Common myeloid progenitor, CD34-positive (primary cell): ENCODE results near the gene PTCH1.

Experiments
- CTCF ChIA-PET: fragments of 350-600 bp; sonication (Branson Sonifier 250); formaldehyde crosslinking; loops from one replicate; lab custom pipeline; 2021; ENCODE audit warnings: antibody characterized with exemption; lab: Charles Lee
- POLR2A ChIA-PET: fragments of 350-600 bp; sonication (Branson Sonifier 250); formaldehyde crosslinking; loops from one replicate; lab custom pipeline; 2021; ENCODE audit warnings: antibody characterized with exemption; lab: Charles Lee
- DNase-seq, 3 donors: peaks; one replicate each; pipeline versions ENCODE4 v3.0.0 to v3.0.0-alpha.2; 2013
- H3K27ac ChIP-seq, 2 experiments: 1 replicate in 1 of 2; 2 replicates in 1 of 2; pipeline ENCODE4 v1.7.0; 2013; ENCODE audit warnings: inconsistent platforms in 2 of 2, low read length in 2 of 2, mild to moderate bottlenecking in 2 of 2, low read depth in 1 of 2, moderate library complexity in 1 of 2; ENCODE audit not compliant: severe bottlenecking in 2 of 2, insufficient read depth in 1 of 2, poor library complexity in 1 of 2
- H3K27me3 ChIP-seq, 5 experiments: replicated peaks in 2 of 5; 1 replicate in 3 of 5; 2 replicates in 2 of 5; pipeline versions ENCODE4 v1.6.1 to v1.7.0; 2013; ENCODE audit warnings: low read length in 4 of 5, mild to moderate bottlenecking in 2 of 5, moderate library complexity in 2 of 5, inconsistent platforms in 1 of 5; ENCODE audit not compliant: insufficient read depth in 5 of 5, control insufficient read depth in 4 of 5
- H3K36me3 ChIP-seq, 4 experiments: 1 replicate in 2 of 4; 2 replicates in 2 of 4; pipeline versions ENCODE4 v1.6.1 to v1.7.0; 2013; ENCODE audit warnings: low read length in 3 of 4, control low read depth in 1 of 4, mild to moderate bottlenecking in 1 of 4; ENCODE audit not compliant: control insufficient read depth in 4 of 4, insufficient read depth in 4 of 4
- H3K4me1 ChIP-seq, 4 experiments: 1 replicate in 3 of 4; 2 replicates in 1 of 4; pipeline versions ENCODE4 v1.6.1 to v1.7.1; 2013; ENCODE audit warnings: low read length in 3 of 4, mild to moderate bottlenecking in 3 of 4, control low read depth in 1 of 4, inconsistent platforms in 1 of 4, moderate library complexity in 1 of 4; ENCODE audit not compliant: control insufficient read depth in 4 of 4, insufficient read depth in 4 of 4; ENCODE audit errors: control extremely low read depth in 1 of 4
- H3K4me3 ChIP-seq, 7 experiments: 1 replicate in 4 of 7; 2 replicates in 3 of 7; pipeline versions ENCODE4 v1.5.1 to v1.7.0; 2013; ENCODE audit warnings: mild to moderate bottlenecking in 7 of 7, low read length in 6 of 7, moderate library complexity in 6 of 7, inconsistent platforms in 2 of 7, low read depth in 2 of 7, control low read depth in 1 of 7; ENCODE audit not compliant: insufficient read depth in 4 of 7, control insufficient read depth in 1 of 7; ENCODE audit errors: extremely low read depth in 1 of 7
- H3K9me3 ChIP-seq, 5 experiments: 1 replicate in 4 of 5; 2 replicates in 1 of 5; pipeline versions ENCODE4 v1.6.1 to v1.7.1; 2013; ENCODE audit warnings: low read length in 4 of 5, mild to moderate bottlenecking in 2 of 5, inconsistent platforms in 1 of 5, low read depth in 1 of 5, moderate library complexity in 1 of 5; ENCODE audit not compliant: control insufficient read depth in 4 of 5, insufficient read depth in 2 of 5; ENCODE audit errors: control extremely low read depth in 1 of 5
- WGBS: methylation state at CpG from one replicate; pipeline ENCODE4 v1.1.5; 2013; ENCODE audit not compliant: insufficient coverage; 5-methylcytosine and 5-hydroxymethylcytosine counted together

Gene PTCH1

GRCh38 chr9:95481000-95481399 is 35.8 kb downstream of the PTCH1 start:
- ChIA-PET POLR2A (no interaction called here), CTCF (no interaction called here)
- no CpG with 5 or more reads among the region's 2 CpGs for WGBS
- no peak overlapping the region for H3K27ac ChIP-seq
- no peak overlapping the region for H3K4me3 ChIP-seq
- H3K27me3 ChIP-seq: peaks cover 4 to 65% (median 20%) of the 10 kb centered on the region in 5 experiments
- no peak for DNase-seq
- no peaks in the 10 kb centered on the region for H3K36me3 ChIP-seq
- H3K4me1 ChIP-seq: no peaks in the 10 kb centered on the region
- H3K9me3 ChIP-seq: no peaks in the 10 kb centered on the region

- 96% methylated on average over 10 of the region's 12 CpGs for WGBS
- Histone ChIP-seq H3K36me3 (no peaks in the 10 kb centered on the region), H3K27me3 (peaks cover 4 to 66% (median 20%) of the 10 kb centered on the region in 5 experiments), H3K4me3 (no peak overlapping the region), H3K9me3 (no peaks in the 10 kb centered on the region), H3K4me1 (no peaks in the 10 kb centered on the region), H3K27ac (no peak overlapping the region)
- ChIA-PET POLR2A (no interaction called here), CTCF (no interaction called here)
- no peak for DNase-seq
Measured at GRCh38 chr9:95480346-95480745, 36.4 kb downstream of the PTCH1 start.

GRCh38 chr9:95479330-95479729 is 37.4 kb downstream of the PTCH1 start:
- Histone ChIP-seq H3K27ac (no peak overlapping the region), H3K4me3 (no peak overlapping the region), H3K4me1 (no peaks in the 10 kb centered on the region), H3K9me3 (no peaks in the 10 kb centered on the region), H3K36me3 (no peaks in the 10 kb centered on the region), H3K27me3 (peaks cover 4 to 71% (median 20%) of the 10 kb centered on the region in 5 experiments)
- 93% methylated on average over 9 of the region's 9 CpGs for WGBS
- ChIA-PET CTCF (no interaction called here), POLR2A (no interaction called here)
- DNase-seq: no peak

GRCh38 chr9:95478335-95478734 is 38.4 kb downstream of the PTCH1 start:
- H3K27ac ChIP-seq: no peak overlapping the region
- no peaks in the 10 kb centered on the region for H3K9me3 ChIP-seq
- no peak for DNase-seq
- H3K4me3 ChIP-seq: no peak overlapping the region
- no peaks in the 10 kb centered on the region for H3K36me3 ChIP-seq
- peaks cover 4 to 77% (median 19%) of the 10 kb centered on the region in 5 experiments for H3K27me3 ChIP-seq
- POLR2A ChIA-PET: no interaction called here
- CTCF ChIA-PET: no interaction called here
- no peaks in the 10 kb centered on the region for H3K4me1 ChIP-seq
- WGBS: 96% methylated on average over 5 of the region's 5 CpGs

- POLR2A ChIA-PET: no interaction called here
- H3K9me3 ChIP-seq: no peaks in the 10 kb centered on the region
- H3K27me3 ChIP-seq: peaks cover 4 to 76% (median 19%) of the 10 kb centered on the region in 5 experiments
- no peaks in the 10 kb centered on the region for H3K4me1 ChIP-seq
- CTCF ChIA-PET: no interaction called here
- WGBS: 98% methylated on average over 14 of the region's 15 CpGs
- H3K36me3 ChIP-seq: no peaks in the 10 kb centered on the region
- H3K27ac ChIP-seq: no peak overlapping the region
- H3K4me3 ChIP-seq: no peak overlapping the region
- DNase-seq: no peak
Measured at GRCh38 chr9:95477885-95478284, 38.9 kb downstream of the PTCH1 start.

- no peak overlapping the region for H3K27ac ChIP-seq
- ChIA-PET CTCF (no interaction called here), POLR2A (no interaction called here)
- no peaks in the 10 kb centered on the region for H3K9me3 ChIP-seq
- no peak overlapping the region for H3K4me3 ChIP-seq
- peaks cover 4 to 77% (median 19%) of the 10 kb centered on the region in 5 experiments for H3K27me3 ChIP-seq
- WGBS: 95% methylated on average over 8 of the region's 11 CpGs
- H3K36me3 ChIP-seq: no peaks in the 10 kb centered on the region
- DNase-seq: no peak
- no peaks in the 10 kb centered on the region for H3K4me1 ChIP-seq
Measured at GRCh38 chr9:95477441-95477840, 39.3 kb downstream of the PTCH1 start.

- Histone ChIP-seq H3K27ac (no peak overlapping the region), H3K36me3 (no peaks in the 10 kb centered on the region), H3K4me1 (peaks cover 0 to 4% (median 3%) of the 10 kb centered on the region in 4 experiments), H3K4me3 (no peak overlapping the region), H3K27me3 (peaks cover 0 to 92% (median 28%) of the 10 kb centered on the region in 5 experiments), H3K9me3 (peaks cover 0 to 9% (median 2%) of the 10 kb centered on the region in 5 experiments)
- POLR2A ChIA-PET: no interaction called here
- no peak for DNase-seq
- WGBS: 93% methylated on average over 8 of the region's 19 CpGs
- CTCF ChIA-PET: no interaction called here
Measured at GRCh38 chr9:95468791-95469190, 48.0 kb downstream of the PTCH1 start.
